Stimulated activated CD4-positive, alpha-beta T cell treated with anti-CD3 and anti-CD28 coated beads, Interleukin-2, amount 100 ng/mL, for 4 hours (primary cell): Measurements from ENCODE around the gene B4GALT3.

Experiments used
- DNase-seq: peaks from one replicate; pipeline ENCODE4 v3.0.0-alpha.2; 2020; ENCODE audit warnings: low read depth

B4GALT3 gene

DNA sequence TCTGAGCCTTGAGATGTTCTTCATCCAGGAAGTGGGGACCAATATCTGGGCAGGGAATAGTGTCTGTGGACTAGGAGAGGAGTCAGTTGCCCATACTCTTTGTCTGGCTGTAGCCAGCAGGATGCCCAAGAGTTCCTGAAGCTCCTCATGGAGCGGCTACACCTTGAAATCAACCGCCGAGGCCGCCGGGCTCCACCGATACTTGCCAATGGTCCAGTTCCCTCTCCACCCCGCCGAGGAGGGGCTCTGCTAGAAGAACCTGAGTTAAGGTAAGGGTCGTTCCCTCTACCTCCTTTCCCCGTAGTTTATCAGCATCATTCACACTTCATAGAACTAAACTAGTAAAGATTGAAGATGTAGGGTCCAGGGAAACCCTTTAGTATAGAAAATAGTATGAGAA, 14.5 kb downstream of the B4GALT3 start:
- no peak for DNase-seq

DNA sequence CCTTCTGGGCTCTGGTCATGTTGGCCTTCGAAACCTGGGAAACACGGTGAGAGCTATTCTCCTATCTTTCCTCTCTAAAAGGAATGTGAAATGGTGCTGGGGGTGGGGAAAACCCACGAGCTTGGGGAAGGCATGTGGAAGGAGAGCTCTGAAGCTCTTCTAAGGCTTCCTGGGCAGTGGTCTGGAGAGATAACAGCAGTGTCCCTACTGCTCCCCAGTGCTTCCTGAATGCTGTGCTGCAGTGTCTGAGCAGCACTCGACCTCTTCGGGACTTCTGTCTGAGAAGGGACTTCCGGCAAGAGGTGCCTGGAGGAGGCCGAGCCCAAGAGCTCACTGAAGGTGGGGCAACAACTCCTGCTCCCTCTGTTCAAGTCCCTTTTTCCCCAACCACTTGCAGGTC, 15.3 kb downstream of the B4GALT3 start:
- no peak for DNase-seq

- no peak for DNase-seq
These were observed 15.7 kb downstream of the B4GALT3 start for GRCh38 chr1:161161652-161162051.

GRCh38 chr1:161160671-161161145, 16.6 kb downstream of the B4GALT3 start:
- no peak for DNase-seq

GRCh38 chr1:161159913-161160243, 17.4 kb downstream of the B4GALT3 start:
- DNase-seq, result no peak

- peak; percentile 87 for DNase-seq
These were observed 18.0 kb downstream of the B4GALT3 start, which contains the start of gene USP21 for GRCh38 chr1:161159087-161159912. USP21 (plus strand) TSS chr1:161159500; CDS start chr1:161160641, 1,141 bp downstream.

DNA sequence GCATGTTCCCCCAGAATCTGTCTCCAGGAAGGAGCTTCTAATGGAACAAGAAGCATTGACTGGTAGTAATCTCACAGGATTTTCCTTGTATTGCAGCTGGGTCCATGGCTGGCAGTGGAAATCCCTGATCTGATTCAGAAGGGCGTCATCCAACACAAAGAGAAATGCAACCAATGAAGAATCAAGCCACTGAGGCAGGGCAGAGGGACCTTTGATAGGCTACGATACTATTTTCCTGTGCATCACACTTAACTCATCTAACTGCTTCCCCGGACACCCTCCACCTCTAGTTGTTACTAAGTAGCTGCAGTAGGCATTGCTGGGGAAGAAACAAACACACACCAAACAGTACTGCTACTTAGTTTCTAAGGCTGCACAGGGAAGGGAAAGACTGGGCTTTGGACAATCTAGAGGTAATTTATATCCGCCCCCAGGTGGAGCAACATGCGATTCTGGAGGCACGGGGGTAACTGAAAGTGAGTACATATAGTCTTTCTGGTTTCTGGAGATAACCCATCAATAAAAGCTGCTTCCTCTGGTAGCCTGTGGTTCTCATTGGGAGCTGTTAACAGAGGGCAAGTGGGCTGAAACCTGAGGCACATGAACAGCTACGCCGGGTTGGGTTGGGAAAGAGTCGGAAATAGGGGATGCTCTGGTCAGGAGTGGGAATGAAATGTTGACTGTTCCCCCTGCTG, 18.8 kb downstream of the B4GALT3 start:
- DNase-seq, result no peak

GRCh38 chr1:161157867-161158266, 19.4 kb downstream of the B4GALT3 start:
- DNase-seq, result no peak

DNA sequence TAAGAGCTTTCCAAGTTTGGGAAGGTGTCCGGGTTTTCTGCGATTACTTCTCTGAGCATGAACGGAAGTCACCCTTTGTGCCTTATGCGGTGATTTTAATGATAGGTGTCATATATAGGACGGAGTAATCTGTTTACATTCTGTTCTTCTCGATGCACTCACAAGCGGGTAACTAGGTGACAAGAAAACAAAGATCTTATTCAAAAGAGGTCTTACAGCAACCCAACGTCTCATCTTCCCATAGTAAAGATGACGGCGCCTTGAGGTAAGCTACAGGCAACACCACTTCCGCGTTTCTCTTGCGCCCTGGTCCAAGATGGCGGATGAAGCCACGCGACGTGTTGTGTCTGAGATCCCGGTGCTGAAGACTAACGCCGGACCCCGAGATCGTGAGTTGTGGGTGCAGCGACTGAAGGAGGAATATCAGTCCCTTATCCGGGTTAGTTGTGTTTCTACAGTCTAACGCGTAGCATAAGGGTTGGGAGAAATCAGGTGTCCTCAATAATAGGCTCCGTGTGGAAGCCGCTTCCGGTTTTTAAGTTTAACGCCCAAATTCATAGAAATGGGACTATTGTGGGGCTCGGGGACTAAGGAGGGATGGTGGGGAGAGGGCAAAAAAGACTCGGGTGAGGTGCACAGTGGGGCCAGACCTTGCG, 23.5 kb downstream of the B4GALT3 start, which contains the start of gene UFC1:
Gene UFC1, plus strand, starts transcription at position 297 of the 656 bp plus-strand sequence. Its CDS starts 20 bp downstream, at position 317.
- DNase-seq, result peak; percentile 70

DNA sequence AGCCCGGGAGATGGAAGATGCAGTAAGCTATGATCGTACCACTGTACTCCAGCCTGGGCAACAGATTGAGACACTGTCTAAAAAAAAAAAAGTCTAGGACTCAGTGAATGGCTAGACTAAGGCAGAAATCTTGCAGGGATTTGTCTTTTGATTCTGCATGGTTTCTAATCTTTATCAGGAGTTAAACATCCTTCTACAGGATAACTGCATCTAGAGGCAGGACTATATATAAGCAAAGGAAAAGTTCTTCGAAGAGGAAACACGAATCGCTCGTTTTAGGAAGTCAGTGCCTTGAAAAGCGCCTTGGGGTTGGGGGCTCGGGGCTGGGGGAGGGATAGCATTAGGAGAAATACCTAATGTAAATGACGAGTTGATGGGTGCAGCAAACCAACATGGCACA, 24.1 kb downstream of the B4GALT3 start:
- no peak for DNase-seq

- DNase-seq, result no peak
These were observed 31.5 kb downstream of the B4GALT3 start for GRCh38 chr1:161145832-161146231.

DNA sequence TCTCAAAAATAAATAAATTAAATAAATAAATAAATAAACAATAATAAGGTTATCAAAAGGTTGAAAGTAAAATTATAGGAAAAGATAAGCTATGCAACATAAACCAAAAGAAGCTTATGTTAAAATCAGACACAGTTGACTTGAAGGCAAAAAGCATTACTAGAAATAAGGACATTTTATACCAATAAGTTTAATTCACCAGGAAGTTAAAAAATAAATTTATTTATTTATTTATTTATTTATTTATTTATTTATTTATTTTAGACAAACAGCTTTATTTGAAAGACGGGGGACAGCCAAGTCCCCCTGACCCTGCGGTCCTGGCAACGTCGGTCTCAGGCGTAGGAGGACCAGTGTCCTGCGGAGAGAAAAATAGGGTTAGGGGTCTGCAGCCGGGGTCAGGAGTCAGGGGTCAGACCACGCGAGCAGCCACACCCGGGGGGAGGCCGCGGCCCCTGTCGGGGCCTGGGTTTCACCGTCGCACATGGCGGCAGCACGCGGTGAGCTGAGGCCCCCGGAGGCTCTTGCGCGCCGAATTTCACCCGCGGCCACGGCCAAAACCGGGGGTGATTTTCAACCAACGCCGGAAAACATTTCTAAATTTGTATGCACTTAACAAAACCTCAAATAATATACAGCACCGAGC, 36.4 kb downstream of the B4GALT3 start:
- no peak for DNase-seq

DNA sequence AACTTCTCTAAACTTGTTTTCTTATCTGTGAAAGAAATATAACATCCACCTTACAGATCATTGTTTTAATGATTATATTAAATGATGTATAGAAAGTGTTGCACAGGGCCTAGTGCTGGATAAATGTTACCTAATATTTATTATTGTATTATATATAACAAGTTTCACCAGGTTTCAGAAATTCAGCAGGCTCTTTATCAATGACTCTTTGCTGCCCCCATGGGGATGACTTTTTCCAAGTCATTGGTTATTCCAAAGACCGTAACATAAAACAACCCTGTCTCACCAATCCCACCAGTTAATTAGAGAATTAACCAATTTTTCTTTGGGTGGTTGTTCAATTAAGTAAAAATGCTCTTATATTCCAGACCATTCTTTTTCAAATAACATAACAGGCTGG, 37.5 kb downstream of the B4GALT3 start:
- DNase-seq, result no peak

GRCh38 chr1:161138431-161138830, 38.9 kb downstream of the B4GALT3 start:
- DNase-seq, result no peak

DNA sequence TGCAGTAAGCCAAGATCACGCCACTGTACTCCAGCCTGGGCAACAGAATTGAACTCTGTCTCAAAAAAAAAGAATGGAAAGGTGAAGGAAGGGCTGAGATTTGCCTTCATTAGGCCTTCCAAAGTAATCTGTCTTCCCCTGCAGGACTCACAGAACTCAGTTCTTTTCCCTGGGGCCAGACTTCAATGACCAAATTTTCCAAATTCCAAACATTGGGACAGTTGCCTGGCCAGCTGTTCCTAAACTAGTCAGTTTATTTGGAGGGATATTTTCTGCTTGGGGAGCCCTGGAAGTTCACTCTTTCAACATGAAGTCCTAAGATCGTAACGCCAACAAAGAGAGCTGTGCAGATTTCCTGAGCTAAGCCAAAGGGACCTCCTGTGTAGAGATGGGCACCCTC, 39.4 kb downstream of the B4GALT3 start:
- DNase-seq, result no peak

- no peak for DNase-seq
These were observed 44.0 kb downstream of the B4GALT3 start for GRCh38 chr1:161133220-161133740.

DNA sequence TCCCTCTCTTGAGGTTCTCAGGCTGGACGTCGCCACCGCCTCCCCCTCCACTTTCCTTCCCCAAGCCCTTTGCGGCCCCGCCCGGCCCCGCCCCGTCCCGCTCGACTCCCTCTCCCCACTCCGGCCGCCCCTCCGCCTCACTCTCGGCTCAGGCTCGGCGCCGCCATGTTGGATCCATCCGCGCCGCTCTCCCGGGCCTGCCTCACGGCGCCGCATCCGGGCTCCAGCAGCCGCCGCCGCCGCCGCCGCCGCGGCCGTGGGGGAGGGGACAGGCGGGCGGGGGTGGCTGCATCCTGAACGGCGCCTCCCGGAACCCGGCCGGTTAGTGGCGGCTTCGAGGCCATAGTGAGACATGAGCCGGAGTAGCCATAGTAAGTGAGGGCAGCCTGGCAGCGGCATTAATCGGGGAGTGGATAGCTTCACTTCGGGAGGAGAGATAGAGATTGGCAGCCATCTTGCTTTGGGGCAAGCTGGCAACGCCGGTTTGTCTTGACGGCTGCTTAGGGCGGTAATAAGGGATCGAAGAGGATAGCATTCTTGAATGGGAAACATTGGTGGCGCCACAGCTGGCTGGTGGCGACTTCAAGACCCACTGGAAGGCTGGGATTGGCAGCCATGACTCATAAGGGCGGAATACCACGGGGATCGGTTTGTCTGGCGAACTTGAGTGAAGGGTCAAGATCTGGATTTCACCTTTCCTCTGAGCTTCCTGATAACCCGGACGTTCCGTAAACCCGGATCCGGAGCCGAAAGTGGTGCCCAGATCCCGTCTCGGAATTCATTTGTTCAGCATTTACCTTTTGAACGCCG, 44.7 kb downstream of the B4GALT3 start, which contains the start of gene DEDD:
Gene DEDD, minus strand, starts transcription at position 258 of the 810 bp plus-strand sequence. CDS start 8,205 bp downstream, outside the sequence.
- DNase-seq, result peak; percentile 88

DNA sequence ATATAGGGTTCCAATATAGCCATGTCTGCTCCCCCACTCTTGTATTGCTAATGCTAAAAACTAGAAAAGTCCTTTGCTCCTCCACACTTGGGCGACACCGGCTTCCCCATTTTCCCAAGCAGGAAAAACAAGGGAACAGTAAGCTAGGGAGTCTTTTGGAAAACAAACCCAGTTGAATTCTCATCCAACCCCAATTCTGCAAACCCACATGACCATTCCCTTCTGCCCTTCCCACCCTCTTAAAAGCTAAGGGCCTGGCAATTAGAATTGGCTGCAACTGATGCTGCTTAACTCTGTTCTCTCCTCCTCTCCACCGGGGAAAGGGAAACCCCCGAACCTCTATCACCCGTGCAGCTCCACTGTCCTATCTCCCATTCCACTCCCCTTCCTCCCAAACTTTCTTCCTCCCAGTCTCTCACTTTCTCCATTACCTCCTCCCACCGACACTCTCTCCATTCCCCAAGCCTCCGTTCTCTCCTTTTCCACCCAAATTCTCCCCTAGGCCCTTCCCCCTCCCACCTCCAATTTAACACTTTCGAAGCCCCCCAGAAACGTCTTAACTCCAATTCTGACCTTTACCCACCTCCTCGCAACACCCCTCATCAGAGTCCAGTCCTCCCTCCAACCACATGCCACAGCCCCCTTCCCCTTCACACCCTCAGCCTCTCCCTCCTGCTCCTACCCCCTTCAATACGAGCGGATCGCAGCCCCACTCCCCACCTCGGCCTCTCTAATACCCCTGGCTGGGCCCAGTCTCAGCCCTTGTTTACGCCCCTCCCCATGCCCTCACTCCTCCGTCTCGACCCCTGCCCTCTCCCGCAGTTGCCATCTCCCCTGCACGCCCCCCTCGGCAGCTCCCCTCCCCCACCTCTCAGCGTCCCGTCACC, 45.5 kb downstream of the B4GALT3 start:
- DNase-seq, result no peak

GRCh38 chr1:161130266-161130665, 47.0 kb downstream of the B4GALT3 start:
- no peak for DNase-seq
